ENCODE measurements around the gene TMEM51. TPM values are rescaled to one million over a fixed set of nuclear protein-coding genes. Genes with fewer than 3 reads are reported as not detected.

TMEM51 gene
- total RNA-seq, 1 donor from 2014 or later: 31.4 TPM

DNA sequence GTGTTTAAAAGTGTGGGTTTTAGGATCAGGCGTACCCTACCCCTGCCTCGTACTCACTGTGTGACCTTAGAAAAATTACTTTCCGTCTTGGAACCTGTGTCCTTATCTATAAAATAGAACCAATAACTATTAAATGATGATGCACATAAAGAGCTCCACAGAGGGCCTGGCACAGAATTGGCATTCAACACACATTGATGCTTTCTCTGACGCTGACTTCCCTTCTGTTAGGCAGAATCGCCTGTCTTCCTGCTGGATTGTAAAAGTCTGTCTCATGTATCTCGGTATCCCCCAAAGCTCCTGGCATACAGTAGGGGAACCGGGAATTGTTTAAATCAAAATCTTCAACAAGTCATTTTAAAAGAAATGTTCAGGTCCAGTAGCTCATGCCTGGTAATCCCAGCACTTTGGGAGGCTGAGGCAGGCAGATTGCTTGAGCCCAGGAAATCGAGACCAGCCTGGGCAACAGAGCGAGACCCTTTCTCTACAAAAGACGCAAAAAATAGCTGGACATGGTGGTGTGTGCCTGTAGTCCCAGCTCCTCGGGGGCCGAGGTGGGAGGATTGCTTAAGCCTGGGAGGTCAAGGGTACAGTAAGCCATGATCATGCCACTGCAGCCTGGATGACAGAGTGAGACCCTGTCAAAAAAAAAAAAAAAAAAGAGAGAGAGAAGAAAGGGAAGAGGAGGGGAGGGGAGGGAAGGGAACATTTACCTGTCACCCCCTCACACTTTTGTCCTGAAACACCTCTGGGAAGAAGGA lies 52.2 kb downstream of the TMEM51 start:
- H3K4me1 ChIP-seq: peaks cover 22% of the 10 kb centered on the region
- DNase-seq (ENCODE audit: extremely low spot score in 2 of 2): no peak
- no peaks in the 10 kb centered on the region for H3K27me3 ChIP-seq
- intact Hi-C loops (cut with DNase I): no loop called here
- peak overlapping the region; percentile 7 for H3K27ac ChIP-seq
- no peak for TF ChIP-seq POLR2AphosphoS5 (IDR thresholded peaks at IDR 0.05; ENCODE audit: insufficient read depth in 1 of 2, low read depth in 1 of 2)
- no peak for TF ChIP-seq POLR2A (IDR thresholded peaks at IDR 0.05)
- TF ChIP-seq CTCF (IDR thresholded peaks at IDR 0.05): no peak
- no peaks in the 10 kb centered on the region for H3K36me3 ChIP-seq
- no peaks in the 10 kb centered on the region for H3K9me3 ChIP-seq
- no peak overlapping the region for H3K4me3 ChIP-seq

- no peaks in the 10 kb centered on the region for H3K36me3 ChIP-seq
- DNase-seq (ENCODE audit: extremely low spot score in 2 of 2): no peak
- H3K9me3 ChIP-seq: no peaks in the 10 kb centered on the region
- peaks cover 15% of the 10 kb centered on the region for H3K4me1 ChIP-seq
- H3K27me3 ChIP-seq: no peaks in the 10 kb centered on the region
- peak overlapping the region; percentile 7 for H3K27ac ChIP-seq
- TF ChIP-seq POLR2A (IDR thresholded peaks at IDR 0.05) (no peak), CTCF (IDR thresholded peaks at IDR 0.05) (no peak), POLR2AphosphoS5 (IDR thresholded peaks at IDR 0.05; ENCODE audit: insufficient read depth in 1 of 2, low read depth in 1 of 2) (no peak)
- intact Hi-C loops (cut with DNase I): no loop called here
- H3K4me3 ChIP-seq: no peak overlapping the region
Measured at GRCh38 chr1:15206418-15207030, 53.0 kb downstream of the TMEM51 start.

DNA sequence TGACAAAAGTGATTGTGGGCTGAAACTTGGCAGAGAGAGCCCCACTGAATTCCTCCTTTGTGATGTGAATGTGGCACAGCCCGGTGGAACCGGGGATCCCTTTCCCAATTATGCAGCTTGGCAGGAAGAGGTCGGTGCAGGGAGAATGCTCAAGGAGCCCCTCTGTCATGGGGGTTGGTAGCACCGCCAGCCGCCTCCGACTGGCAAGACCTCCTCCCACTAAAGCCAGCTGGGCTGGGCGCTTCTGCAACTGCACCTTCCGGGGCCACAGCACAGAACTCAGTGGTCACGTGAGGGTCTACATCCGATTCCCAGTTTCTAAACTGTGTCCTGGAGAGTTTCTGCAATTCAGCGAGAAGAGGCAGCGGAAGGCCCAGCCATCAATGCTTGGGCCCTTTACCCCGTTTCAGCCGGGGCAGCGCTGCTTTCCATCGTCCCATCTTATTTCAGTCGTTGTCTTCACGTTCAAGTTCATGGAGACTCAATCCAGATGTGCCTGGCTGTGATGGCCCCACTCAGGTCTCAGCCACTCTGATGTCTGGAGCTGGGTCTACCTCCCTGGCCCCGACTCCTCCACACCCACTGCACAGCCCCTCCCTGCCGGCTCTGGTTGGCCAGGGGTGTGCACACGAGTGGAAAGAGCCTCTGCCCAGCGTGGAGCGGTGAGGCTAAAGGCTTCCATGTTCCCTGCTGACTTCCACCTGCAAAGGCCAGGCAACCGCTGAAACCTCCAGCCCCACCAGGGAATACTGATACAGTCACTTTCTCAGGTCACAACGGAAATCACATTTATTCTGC lies 53.7 kb downstream of the TMEM51 start:
- Histone ChIP-seq H3K4me3 (no peak overlapping the region), H3K36me3 (no peaks in the 10 kb centered on the region), H3K27me3 (no peaks in the 10 kb centered on the region), H3K27ac (no peak overlapping the region), H3K9me3 (no peaks in the 10 kb centered on the region), H3K4me1 (peaks cover 13% of the 10 kb centered on the region)
- intact Hi-C loops (cut with DNase I): no loop called here
- DNase-seq (ENCODE audit: extremely low spot score in 2 of 2): no peak
- TF ChIP-seq POLR2AphosphoS5 (IDR thresholded peaks at IDR 0.05; ENCODE audit: insufficient read depth in 1 of 2, low read depth in 1 of 2) (no peak), POLR2A (IDR thresholded peaks at IDR 0.05) (no peak), CTCF (IDR thresholded peaks at IDR 0.05) (no peak)

- no peak for DNase-seq (ENCODE audit: extremely low spot score in 2 of 2)
- Histone ChIP-seq H3K27ac (no peak overlapping the region), H3K4me3 (no peak overlapping the region), H3K36me3 (no peaks in the 10 kb centered on the region), H3K9me3 (no peaks in the 10 kb centered on the region), H3K4me1 (peaks cover 13% of the 10 kb centered on the region), H3K27me3 (no peaks in the 10 kb centered on the region)
- TF ChIP-seq POLR2AphosphoS5 (IDR thresholded peaks at IDR 0.05; ENCODE audit: insufficient read depth in 1 of 2, low read depth in 1 of 2): no peak
- no peak for TF ChIP-seq CTCF (IDR thresholded peaks at IDR 0.05)
- no peak for TF ChIP-seq POLR2A (IDR thresholded peaks at IDR 0.05)
- intact Hi-C loops (cut with DNase I): no loop called here
Measured at GRCh38 chr1:15207829-15208429, 54.4 kb downstream of the TMEM51 start.
